ENCODE data around the gene UBR2.
"Not testable (repeated sequence)": the region's sequence is repeated elsewhere in the genome, so short reads cannot be mapped to it uniquely, and the experiment has no call there.

Gene UBR2

GRCh38 chr6:42733867-42734481, 170.1 kb downstream of the UBR2 start:
- DNase-seq, result not testable (repeated sequence)

DNA sequence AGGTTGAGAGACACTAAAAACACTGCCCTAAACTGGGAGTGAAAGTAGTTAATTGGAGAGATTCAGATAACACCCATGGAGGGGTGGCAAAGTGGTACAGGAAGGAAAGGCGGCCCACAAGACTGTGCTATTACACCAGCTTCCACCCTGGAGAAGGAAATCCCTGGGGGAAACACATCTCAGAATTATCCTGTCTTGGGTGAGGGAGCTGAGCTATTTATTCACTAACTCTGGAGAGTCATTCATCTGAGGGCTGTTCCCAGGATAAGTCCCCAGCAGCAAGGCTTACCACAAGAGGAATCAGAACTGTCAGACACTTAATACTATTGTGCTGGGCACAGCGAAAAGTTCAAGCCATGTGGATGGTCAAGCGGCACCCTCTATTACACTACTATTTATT, 172.1 kb downstream of the UBR2 start:
- DNase-seq, result no peak

DNA sequence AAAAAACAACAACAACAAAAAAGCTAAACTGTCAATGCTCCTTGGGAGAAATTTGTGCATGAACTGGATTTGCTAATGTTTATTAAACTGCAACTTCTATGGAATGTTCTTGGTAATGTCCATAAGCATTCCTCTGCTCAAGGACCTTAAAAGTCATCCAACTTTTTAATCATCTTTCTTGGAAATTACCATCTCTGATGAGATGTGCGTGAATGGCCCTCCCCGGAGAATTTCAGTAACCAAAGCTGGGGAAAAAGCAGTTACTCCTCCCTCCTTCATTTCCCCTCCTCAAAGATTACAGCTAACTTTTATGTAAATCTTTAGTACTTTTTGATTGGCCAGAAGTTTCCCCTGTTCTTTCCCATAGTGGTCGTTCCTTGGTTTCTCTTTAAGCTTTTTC, 176.9 kb downstream of the UBR2 start:
- no peak for DNase-seq

DNA sequence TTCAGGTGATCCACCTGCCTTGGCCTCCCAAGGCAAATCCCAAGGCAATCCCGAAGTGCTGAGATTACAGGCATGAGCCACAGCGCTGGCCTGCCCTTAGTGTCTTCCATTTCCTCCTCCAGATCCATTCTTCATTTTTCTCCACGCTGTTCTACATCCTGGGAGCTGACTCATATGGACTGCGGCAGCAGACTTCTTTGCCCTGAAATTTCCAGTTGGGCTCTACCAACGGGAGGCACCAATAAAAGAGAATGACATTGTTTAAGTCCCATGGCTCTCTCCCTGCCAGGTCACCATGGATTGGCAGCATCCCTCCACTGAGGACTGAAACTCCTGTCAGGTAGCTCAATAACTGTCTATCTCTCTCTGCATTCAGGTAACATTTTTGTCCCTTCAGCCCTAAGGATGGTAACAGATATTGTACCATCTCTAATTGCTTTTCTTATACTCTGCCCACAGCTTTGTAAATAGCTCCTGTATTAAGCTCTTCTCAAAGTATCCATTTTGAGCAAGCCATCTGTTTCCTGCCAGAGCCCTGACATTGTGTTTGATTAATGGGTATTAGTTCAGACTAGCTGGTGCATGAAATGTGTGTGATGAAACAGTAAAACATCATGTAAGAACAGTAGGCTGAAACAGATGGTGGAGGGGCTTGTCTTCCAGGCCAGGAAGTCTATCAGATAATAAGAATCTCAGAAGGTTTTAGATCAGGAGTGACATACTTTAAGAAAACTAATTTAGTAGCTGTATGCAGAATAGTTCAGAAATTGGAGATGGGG, 178.5 kb downstream of the UBR2 start:
- no peak for DNase-seq
